ENCODE measurements around the gene RAI14.

DNA sequence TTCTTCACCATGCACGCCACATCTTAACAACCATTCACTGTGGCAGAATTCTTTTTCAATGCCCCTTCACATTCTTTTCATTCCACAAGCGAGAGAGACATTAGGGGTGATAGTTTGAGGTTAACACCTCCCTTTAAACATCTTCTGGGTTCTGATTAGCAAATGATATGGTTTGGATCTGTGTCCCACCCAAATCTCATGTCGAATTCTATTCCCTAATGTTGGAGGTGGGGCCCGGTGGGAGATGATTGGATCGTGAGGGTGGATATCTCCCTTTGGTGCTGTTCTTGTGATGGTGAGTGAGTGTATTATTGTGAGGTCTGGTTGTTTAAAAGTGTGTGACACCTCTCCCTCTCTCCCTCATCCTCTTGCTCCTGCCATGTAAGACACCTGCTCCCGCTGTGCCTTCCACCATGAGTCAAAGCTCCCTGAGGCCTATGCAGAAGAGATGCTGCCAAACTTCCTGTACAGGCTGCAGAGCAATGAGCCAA, 46.1 kb upstream of the RAI14 start:
- TF ChIP-seq YY1 (IDR thresholded peaks at IDR 0.05; ENCODE audit: insufficient read depth, insufficient read length) (no peak), SUZ12 (IDR thresholded peaks at IDR 0.05; ENCODE audit: extremely low read depth, insufficient read depth, insufficient read length) (no peak)
